Activated B cell treated with CpG ODN at 0.5 μM for 24 hours (primary cell): ENCODE data around the gene ICA1. TPM values are rescaled to one million over a fixed set of nuclear protein-coding genes. Genes with fewer than 3 reads are reported as not detected.

Experiments used
- ATAC-seq: fragments of 200-7000 bp; cut with Tn5 transposase; one replicate; pipeline ENCODE4 v1.10.0; 2021; ENCODE audit warnings: low read depth, mild to moderate bottlenecking, moderate library complexity
- CTCF ChIA-PET: fragments of 350-600 bp; sonication (Branson Sonifier 250); formaldehyde crosslinking; loops from one replicate; lab custom pipeline; 2021; ENCODE audit warnings: antibody characterized with exemption; lab: Charles Lee
- POLR2A ChIA-PET: fragments of 350-600 bp; sonication (Branson Sonifier 250); formaldehyde crosslinking; loops from one replicate; lab custom pipeline; 2021; ENCODE audit warnings: antibody characterized with exemption; lab: Charles Lee
- DNase-seq: peaks from one replicate; pipeline ENCODE4 v3.0.0; 2022
- H3K27ac Mint-ChIP-seq: one replicate; pipeline ENCODE4 v1.8.0; 2020; ENCODE audit warnings: mixed read lengths
- H3K27me3 Mint-ChIP-seq: one replicate; pipeline ENCODE4 v1.8.0; 2021; ENCODE audit warnings: mixed read lengths
- H3K36me3 Mint-ChIP-seq: one replicate; pipeline ENCODE4 v1.8.0; 2021; ENCODE audit warnings: low read depth, mixed read lengths
- H3K4me1 Mint-ChIP-seq: one replicate; pipeline ENCODE4 v1.8.0; 2021; ENCODE audit warnings: mixed read lengths
- H3K4me3 Mint-ChIP-seq: one replicate; pipeline ENCODE4 v1.8.0; 2020; ENCODE audit warnings: mild to moderate bottlenecking, mixed read lengths
- H3K9me3 Mint-ChIP-seq: one replicate; pipeline ENCODE4 v1.8.0; 2020; ENCODE audit warnings: mixed read lengths
- CTCF ChIP-seq: fragments of 200-600 bp; IDR thresholded peaks from one replicate; pipeline ENCODE4 v1.8.0; 2022; ENCODE audit warnings: antibody characterized with exemption, mild to moderate bottlenecking
- intact Hi-C: fragments of 100-400 bp; cut with micrococcal nuclease; formaldehyde crosslinking; loops from one replicate; pipeline ENCODE4 v1.15.1; 2024
- total RNA-seq: library from RNA; stranded (reverse); gene quantifications from 2 replicates; pipeline ENCODE4 v1.2.3, GENCODE V29; 2022

Gene ICA1
- total RNA-seq, 1 donor from 2014 or later, result not detected

- no peak for ATAC-seq
- Mint-ChIP-seq H3K27ac (no peak overlapping the region), H3K4me3 (no peak overlapping the region), H3K9me3 (no peaks in the 10 kb centered on the region), H3K27me3 (peaks cover 11% of the 10 kb centered on the region), H3K4me1 (no peaks in the 10 kb centered on the region), H3K36me3 (no peaks in the 10 kb centered on the region)
- TF ChIP-seq CTCF, result no peak
- intact Hi-C loops, result no loop called here
- CTCF ChIA-PET, result no interaction called here
- POLR2A ChIA-PET, result no interaction called here
- DNase-seq, result no peak
Measured at GRCh38 chr7:8282871-8283270, 20.9 kb upstream of the ICA1 start.

- H3K4me3 Mint-ChIP-seq, result no peak overlapping the region
- CTCF ChIA-PET, result no interaction called here
- POLR2A ChIA-PET, result no interaction called here
- H3K27me3 Mint-ChIP-seq, result peaks cover 9% of the 10 kb centered on the region
- intact Hi-C loops, result no loop called here
- H3K9me3 Mint-ChIP-seq, result no peaks in the 10 kb centered on the region
- ATAC-seq (no peak), DNase-seq (no peak)
- TF ChIP-seq CTCF, result no peak
- H3K27ac Mint-ChIP-seq, result no peak overlapping the region
- H3K4me1 Mint-ChIP-seq, result no peaks in the 10 kb centered on the region
- no peaks in the 10 kb centered on the region for H3K36me3 Mint-ChIP-seq
Measured at GRCh38 chr7:8282162-8282561, 20.2 kb upstream of the ICA1 start.

- no peaks in the 10 kb centered on the region for H3K9me3 Mint-ChIP-seq
- no peak overlapping the region for H3K27ac Mint-ChIP-seq
- DNase-seq, result no peak
- H3K4me1 Mint-ChIP-seq, result no peaks in the 10 kb centered on the region
- POLR2A ChIA-PET, result no interaction called here
- no peaks in the 10 kb centered on the region for H3K36me3 Mint-ChIP-seq
- intact Hi-C loops, result no loop called here
- H3K4me3 Mint-ChIP-seq, result no peak overlapping the region
- CTCF ChIA-PET, result no interaction called here
- TF ChIP-seq CTCF, result no peak
- no peak for ATAC-seq
- H3K27me3 Mint-ChIP-seq, result peaks cover 11% of the 10 kb centered on the region
Measured at GRCh38 chr7:8278183-8278582, 16.2 kb upstream of the ICA1 start.

GRCh38 chr7:8277394-8277982 is 15.5 kb upstream of the ICA1 start:
- ATAC-seq, result no peak
- no peak for DNase-seq
- intact Hi-C loops, result no loop called here
- peaks cover 10% of the 10 kb centered on the region for H3K27me3 Mint-ChIP-seq
- H3K4me1 Mint-ChIP-seq, result no peaks in the 10 kb centered on the region
- ChIA-PET POLR2A (no interaction called here), CTCF (no interaction called here)
- H3K4me3 Mint-ChIP-seq, result no peak overlapping the region
- no peaks in the 10 kb centered on the region for H3K36me3 Mint-ChIP-seq
- no peak for TF ChIP-seq CTCF
- no peak overlapping the region for H3K27ac Mint-ChIP-seq
- no peaks in the 10 kb centered on the region for H3K9me3 Mint-ChIP-seq

GRCh38 chr7:8274589-8274988 is 12.6 kb upstream of the ICA1 start:
- no peak overlapping the region for H3K4me3 Mint-ChIP-seq
- H3K9me3 Mint-ChIP-seq, result no peaks in the 10 kb centered on the region
- DNase-seq, result no peak
- no peaks in the 10 kb centered on the region for H3K36me3 Mint-ChIP-seq
- ChIA-PET POLR2A (no interaction called here), CTCF (no interaction called here)
- peaks cover 10% of the 10 kb centered on the region for H3K27me3 Mint-ChIP-seq
- intact Hi-C loops, result no loop called here
- H3K4me1 Mint-ChIP-seq, result no peaks in the 10 kb centered on the region
- H3K27ac Mint-ChIP-seq, result no peak overlapping the region
- no peak for ATAC-seq
- no peak for TF ChIP-seq CTCF
